Nephron (organoid): Measurements from ENCODE around the gene CD47.

Experiments used
- H3K27ac Mint-ChIP-seq, 3 experiments: 2 replicates each; pipeline ENCODE4 v1.8.0; 2020; ENCODE audit warnings: mixed read lengths in 3 of 3, mild to moderate bottlenecking in 2 of 3, moderate library complexity in 1 of 3
- H3K27me3 Mint-ChIP-seq: 2 replicates; pipeline ENCODE4 v1.8.0; 2021; ENCODE audit warnings: low read depth, mild to moderate bottlenecking, moderate library complexity, mixed read lengths
- H3K36me3 Mint-ChIP-seq: 2 replicates; pipeline ENCODE4 v1.8.0; 2020; ENCODE audit warnings: low read depth, mixed read lengths
- H3K4me1 Mint-ChIP-seq: 2 replicates; pipeline ENCODE4 v1.8.0; 2020; ENCODE audit warnings: mixed read lengths
- H3K4me3 Mint-ChIP-seq, 3 experiments: 2 replicates each; pipeline ENCODE4 v1.8.0; 2020; ENCODE audit warnings: mild to moderate bottlenecking in 3 of 3, mixed read lengths in 3 of 3, moderate library complexity in 2 of 3
- H3K9me3 Mint-ChIP-seq: 2 replicates; pipeline ENCODE4 v1.8.0; 2020; ENCODE audit warnings: mixed read lengths
- TF ChIP-seq, protein P1 (sequence below), 3 experiments: fragments of 200-600 bp; sonication (generic); IDR thresholded peaks; one replicate each; pipeline ENCODE4 v1.5.0; 2021; ENCODE audit warnings: antibody characterized with exemption in 3 of 3; ENCODE audit not compliant: unreplicated experiment in 3 of 3

Gene CD47

DNA sequence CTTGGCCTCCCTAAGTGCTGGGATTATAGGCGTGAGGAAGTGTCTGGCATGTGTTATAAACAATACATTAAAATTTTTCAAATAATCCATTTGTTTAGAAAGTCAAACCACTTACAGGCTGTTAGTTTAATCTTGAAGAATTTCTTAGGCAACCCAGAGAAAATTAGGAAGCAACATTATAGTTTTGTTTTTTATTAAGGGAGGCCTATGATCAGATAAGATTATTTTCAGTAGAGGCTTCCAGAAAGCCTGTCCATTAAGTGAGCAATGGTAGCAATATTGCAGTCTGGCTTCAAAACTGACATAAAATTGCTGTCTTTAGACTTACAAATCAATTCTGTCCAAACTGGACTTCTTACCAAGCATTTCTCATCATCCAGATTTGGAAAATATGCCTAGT, 49.6 kb downstream of the CD47 start:
- no peaks in the 10 kb centered on the region for H3K27me3 Mint-ChIP-seq
- no peak overlapping the region for H3K27ac Mint-ChIP-seq
- no peaks in the 10 kb centered on the region for H3K9me3 Mint-ChIP-seq
- H3K36me3 Mint-ChIP-seq = no peaks in the 10 kb centered on the region
- no peak overlapping the region for H3K4me3 Mint-ChIP-seq
- H3K4me1 Mint-ChIP-seq = no peaks in the 10 kb centered on the region
- TF ChIP-seq, protein P1, sequence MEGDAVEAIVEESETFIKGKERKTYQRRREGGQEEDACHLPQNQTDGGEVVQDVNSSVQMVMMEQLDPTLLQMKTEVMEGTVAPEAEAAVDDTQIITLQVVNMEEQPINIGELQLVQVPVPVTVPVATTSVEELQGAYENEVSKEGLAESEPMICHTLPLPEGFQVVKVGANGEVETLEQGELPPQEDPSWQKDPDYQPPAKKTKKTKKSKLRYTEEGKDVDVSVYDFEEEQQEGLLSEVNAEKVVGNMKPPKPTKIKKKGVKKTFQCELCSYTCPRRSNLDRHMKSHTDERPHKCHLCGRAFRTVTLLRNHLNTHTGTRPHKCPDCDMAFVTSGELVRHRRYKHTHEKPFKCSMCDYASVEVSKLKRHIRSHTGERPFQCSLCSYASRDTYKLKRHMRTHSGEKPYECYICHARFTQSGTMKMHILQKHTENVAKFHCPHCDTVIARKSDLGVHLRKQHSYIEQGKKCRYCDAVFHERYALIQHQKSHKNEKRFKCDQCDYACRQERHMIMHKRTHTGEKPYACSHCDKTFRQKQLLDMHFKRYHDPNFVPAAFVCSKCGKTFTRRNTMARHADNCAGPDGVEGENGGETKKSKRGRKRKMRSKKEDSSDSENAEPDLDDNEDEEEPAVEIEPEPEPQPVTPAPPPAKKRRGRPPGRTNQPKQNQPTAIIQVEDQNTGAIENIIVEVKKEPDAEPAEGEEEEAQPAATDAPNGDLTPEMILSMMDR (IDR thresholded peaks at IDR 0.05; ENCODE audit: unreplicated experiment in 3 of 3) = no peak

DNA sequence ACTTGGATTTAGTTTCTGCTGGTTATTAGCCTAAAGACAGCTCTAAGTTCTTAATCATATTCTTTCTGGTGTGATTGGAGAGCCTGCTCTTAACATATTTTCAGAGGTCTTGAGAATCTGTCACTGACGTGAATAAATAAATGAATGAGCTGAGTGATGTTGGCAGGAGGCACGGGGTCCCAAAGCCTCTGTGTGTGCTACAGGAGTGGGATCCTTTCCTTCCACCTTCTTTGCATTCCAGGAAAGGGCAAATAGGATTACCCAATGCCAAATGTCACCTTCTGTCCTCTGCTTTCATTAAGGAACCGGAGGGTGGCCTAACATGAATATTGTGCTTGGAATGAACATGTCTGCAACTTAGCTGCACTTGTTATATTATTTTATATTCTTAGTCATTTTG, 53.1 kb downstream of the CD47 start:
- Mint-ChIP-seq H3K4me1 (no peaks in the 10 kb centered on the region), H3K36me3 (no peaks in the 10 kb centered on the region), H3K9me3 (no peaks in the 10 kb centered on the region), H3K4me3 (no peak overlapping the region), H3K27me3 (no peaks in the 10 kb centered on the region), H3K27ac (no peak overlapping the region)
- TF ChIP-seq, protein P1 (IDR thresholded peaks at IDR 0.05; ENCODE audit: unreplicated experiment in 3 of 3) = no peak

DNA sequence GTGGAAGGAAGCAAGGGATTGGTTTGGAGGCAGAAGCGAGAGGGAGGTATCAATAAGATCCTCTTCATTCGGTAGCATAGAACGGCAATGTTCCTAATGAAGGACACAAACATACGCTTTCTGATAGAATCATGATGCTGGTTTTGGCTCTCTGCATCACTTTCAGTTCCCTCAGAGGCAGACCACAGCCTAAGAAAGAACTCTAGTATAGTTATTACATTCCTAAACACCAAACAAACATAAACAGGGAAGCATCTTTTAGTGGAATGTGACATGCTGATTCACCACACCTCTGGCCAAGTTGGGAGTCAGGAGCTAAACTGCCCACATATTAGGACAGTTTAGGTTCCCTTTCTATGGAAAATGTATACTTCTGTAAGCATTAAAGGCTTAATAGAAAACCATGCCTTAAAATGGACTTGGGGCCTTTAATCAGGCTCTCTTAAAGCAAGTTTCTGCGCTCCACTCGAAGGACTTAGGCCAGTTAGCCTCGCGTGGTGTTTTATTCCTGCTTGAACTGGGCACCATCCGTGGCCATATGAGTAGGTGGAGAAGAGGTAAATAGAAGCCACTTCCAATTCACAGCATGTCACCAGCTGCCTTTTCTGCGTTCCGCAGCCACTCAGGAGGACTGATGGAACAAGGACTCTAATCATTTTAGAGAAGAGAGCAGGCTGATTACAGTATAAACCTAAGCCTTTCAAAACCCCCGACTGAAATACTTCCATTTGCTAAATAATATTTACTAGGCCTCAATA, 53.7 kb downstream of the CD47 start:
- H3K9me3 Mint-ChIP-seq = no peaks in the 10 kb centered on the region
- H3K4me1 Mint-ChIP-seq = no peaks in the 10 kb centered on the region
- no peak overlapping the region for H3K4me3 Mint-ChIP-seq
- H3K27ac Mint-ChIP-seq = peak overlapping the region in 1 of 3 experiments; percentile 15
- H3K36me3 Mint-ChIP-seq = no peaks in the 10 kb centered on the region
- TF ChIP-seq, protein P1 (IDR thresholded peaks at IDR 0.05; ENCODE audit: unreplicated experiment in 3 of 3) = no peak
- no peaks in the 10 kb centered on the region for H3K27me3 Mint-ChIP-seq

DNA sequence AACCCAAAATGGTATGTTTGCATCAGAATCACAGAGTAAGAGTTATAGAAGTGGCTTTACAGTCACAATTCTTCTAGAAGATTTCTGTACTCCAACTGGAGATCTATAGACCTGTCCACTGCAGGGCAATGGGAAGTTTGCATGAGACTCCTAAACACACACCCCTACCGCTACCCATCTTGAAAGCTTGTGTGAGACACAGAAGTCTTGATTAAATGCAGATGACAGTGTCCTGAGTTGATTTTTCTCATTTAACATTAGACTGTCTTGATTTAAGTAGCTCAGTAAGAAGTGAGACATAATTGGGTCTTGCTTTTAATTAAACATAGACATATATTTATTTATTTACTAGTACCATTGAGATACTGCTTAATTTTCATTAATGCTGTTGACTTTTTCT, 54.4 kb downstream of the CD47 start:
- no peak overlapping the region for H3K4me3 Mint-ChIP-seq
- H3K4me1 Mint-ChIP-seq = no peaks in the 10 kb centered on the region
- H3K36me3 Mint-ChIP-seq = no peaks in the 10 kb centered on the region
- H3K27me3 Mint-ChIP-seq = no peaks in the 10 kb centered on the region
- no peaks in the 10 kb centered on the region for H3K9me3 Mint-ChIP-seq
- TF ChIP-seq, protein P1 (IDR thresholded peaks at IDR 0.05; ENCODE audit: unreplicated experiment in 3 of 3) = no peak
- no peak overlapping the region for H3K27ac Mint-ChIP-seq

DNA sequence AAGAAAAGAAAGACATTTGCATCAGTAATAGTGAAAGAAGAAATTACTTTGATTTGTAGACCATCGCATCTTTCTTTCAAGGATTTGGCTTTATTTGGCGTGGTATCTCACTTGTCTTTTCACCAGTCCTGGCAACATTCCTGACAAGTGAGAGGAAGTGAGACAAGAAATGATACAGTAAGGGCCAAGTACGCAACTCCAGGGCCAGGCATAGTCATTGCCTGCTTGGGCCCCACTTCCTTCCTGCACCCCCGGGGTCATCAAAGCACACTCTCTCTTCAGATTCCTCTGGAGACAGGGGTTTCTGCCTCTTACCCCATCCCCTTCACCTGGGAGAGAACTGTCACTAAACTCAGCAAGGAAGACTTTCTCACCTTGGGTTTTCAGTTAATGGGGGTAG, 55.1 kb downstream of the CD47 start:
- Mint-ChIP-seq H3K9me3 (no peaks in the 10 kb centered on the region), H3K27me3 (no peaks in the 10 kb centered on the region), H3K4me1 (no peaks in the 10 kb centered on the region), H3K4me3 (no peak overlapping the region), H3K36me3 (no peaks in the 10 kb centered on the region), H3K27ac (no peak overlapping the region)
- TF ChIP-seq, protein P1 (IDR thresholded peaks at IDR 0.05; ENCODE audit: unreplicated experiment in 3 of 3) = no peak

DNA sequence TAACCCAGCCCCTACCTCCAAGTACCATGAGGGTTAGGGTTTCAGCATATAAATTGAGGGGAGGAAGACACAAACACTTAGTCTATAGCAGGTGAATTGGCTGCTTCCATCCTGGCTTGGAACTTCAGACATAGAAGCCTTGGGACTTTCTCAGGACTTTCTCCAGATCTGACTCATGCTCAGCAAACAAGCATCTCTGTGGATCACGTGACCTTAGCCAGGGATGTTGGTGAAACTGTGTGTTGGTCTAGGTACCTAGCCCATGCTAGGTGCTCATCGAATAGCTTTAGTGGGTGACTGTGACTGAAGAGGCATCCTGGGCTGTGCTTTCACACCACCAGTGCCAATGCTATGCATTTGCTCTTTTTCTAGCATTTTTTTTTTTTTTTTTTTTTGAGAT, 58.9 kb downstream of the CD47 start:
- Mint-ChIP-seq H3K4me3 (no peak overlapping the region), H3K27ac (no peak overlapping the region), H3K4me1 (no peaks in the 10 kb centered on the region), H3K9me3 (peaks cover 2% of the 10 kb centered on the region), H3K27me3 (no peaks in the 10 kb centered on the region), H3K36me3 (no peaks in the 10 kb centered on the region)
- TF ChIP-seq, protein P1 (IDR thresholded peaks at IDR 0.05; ENCODE audit: unreplicated experiment in 3 of 3) = no peak
